GM21528 (cell line): ENCODE data around the gene RBM18.

Source experiments
- ATAC-seq: cut with Tn5 transposase; IDR thresholded peaks from one replicate; pipeline ENCODE4 v1.9.1; 2021; ENCODE audit warnings: mild to moderate bottlenecking, moderate library complexity; ENCODE audit not compliant: unreplicated experiment, low FRiP score

RBM18 gene, protein sequence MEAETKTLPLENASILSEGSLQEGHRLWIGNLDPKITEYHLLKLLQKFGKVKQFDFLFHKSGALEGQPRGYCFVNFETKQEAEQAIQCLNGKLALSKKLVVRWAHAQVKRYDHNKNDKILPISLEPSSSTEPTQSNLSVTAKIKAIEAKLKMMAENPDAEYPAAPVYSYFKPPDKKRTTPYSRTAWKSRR

DNA sequence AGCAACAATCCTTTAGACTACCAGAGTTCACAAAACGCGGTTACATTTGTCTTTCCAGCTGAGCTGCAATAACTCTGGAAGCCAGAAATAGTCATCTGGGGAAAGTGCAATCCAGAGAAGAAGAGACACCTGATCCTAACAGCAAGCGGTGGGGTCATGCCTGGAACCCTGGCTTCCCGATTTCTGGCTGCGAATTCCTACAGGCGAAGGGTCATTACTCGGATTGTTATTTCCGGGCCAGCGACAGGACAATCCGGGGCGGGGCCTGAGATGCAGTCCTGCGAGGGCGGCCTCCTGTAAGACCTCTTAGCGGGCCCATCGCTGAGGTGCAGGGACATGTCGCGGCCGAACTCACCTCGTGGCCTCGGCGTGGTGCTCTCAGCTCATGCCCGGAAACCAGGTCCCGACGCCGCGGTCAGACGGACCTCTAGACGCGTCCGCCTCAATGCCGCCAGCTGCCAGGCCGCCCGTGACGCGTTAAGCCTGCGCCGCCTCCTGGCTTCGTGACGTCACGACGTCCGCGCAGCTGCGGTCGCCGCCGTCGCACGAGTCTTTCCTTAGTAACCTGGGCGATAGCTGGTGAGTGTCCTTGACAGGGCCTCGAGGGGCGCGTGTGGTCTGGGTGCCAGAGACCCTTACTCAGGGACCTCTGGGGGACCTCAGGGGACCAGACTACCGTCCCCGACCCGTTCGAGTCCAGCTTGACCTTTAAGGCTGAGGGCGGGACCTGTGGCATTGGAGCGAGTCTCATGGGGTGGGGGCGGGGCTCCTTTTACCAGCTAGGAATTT is at the start of gene RBM18, which contains the start of gene MRRF:
RBM18 (minus strand) TSS at position 481 of the 789 bp plus-strand sequence. CDS start 3,348 bp downstream, outside the sequence.
MRRF (plus strand) TSS at position 523 of the 789 bp plus-strand sequence. CDS start 6,010 bp downstream, outside the sequence.
- ATAC-seq = peak; percentile 88

DNA sequence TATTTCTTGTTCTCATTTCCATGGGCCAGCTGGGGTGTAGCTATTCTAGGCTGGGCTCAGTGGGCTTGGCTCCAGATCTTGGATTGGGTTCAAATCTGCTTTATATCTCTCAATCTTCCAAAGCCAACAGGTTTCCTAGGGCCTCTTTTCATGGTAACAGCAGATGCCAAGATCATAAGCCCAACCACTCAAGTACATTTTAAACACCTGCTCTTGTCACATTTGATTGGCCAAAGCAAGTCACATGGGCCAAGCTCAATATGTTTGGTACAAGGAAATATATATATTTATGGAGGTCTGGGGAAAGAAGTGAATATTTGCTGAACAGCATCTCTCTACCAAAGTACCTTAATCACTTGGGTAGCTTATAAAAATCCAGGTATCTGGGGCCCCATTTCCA is 49.5 kb upstream of the RBM18 start:
- ATAC-seq = no peak

DNA sequence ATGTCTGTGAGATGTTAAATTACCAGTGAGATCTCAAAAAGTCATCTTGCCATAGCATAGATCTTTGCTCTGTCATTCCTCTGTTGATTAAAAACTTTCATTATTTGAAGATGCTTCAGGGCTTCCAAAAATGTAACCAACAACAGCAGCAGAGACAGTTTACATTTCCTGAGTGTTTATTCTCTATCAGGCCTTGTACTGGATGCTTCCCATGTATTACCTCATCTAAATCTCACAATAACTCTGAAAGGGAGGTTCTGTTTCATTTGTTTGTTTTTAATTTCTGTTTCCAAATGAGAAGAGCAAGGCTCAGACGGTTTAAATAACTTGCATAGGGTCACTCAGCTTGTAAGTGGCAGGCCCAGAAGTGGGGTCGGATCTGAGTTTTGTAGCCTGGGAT is 45.2 kb upstream of the RBM18 start:
- ATAC-seq = no peak

DNA sequence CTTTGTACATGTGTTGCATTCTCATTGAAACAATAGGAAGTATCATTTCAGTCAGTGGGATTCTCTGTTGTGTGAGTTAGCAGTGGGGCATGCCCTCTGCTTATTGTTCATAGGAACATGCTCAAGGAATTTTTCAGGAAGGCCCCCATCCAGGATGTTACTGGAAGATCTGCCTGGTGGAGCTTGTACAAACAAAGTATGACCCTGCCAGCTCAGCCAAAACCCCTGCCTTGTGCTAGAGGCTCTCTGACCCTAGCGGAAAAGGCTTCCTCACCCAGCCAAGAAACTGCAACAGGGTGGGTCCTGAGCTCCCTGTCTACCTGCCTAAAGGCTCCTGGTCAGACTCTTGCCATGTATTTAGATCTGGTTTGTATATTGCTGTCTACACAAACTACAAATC is 43.3 kb upstream of the RBM18 start:
- ATAC-seq = no peak

DNA sequence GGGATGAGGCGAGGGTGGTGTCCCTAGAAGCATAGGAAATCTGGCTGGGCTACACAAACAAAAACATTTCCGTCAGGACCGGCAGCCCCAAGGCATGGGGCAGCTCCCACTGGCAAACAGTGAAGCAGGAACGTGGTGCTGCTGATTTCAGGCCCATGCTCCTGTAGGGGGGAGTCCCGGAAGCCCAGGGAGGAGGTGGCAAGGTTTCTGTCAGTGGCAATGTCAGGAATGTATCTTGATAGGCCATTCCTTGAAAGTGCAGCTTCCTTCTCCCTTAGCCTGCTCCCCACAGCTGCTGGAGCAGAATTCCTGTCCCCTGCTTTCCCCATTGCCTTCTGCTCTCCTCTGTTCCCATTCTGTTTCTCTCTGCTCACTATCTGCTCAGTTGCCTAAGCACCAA is 42.4 kb upstream of the RBM18 start:
- no peak for ATAC-seq

DNA sequence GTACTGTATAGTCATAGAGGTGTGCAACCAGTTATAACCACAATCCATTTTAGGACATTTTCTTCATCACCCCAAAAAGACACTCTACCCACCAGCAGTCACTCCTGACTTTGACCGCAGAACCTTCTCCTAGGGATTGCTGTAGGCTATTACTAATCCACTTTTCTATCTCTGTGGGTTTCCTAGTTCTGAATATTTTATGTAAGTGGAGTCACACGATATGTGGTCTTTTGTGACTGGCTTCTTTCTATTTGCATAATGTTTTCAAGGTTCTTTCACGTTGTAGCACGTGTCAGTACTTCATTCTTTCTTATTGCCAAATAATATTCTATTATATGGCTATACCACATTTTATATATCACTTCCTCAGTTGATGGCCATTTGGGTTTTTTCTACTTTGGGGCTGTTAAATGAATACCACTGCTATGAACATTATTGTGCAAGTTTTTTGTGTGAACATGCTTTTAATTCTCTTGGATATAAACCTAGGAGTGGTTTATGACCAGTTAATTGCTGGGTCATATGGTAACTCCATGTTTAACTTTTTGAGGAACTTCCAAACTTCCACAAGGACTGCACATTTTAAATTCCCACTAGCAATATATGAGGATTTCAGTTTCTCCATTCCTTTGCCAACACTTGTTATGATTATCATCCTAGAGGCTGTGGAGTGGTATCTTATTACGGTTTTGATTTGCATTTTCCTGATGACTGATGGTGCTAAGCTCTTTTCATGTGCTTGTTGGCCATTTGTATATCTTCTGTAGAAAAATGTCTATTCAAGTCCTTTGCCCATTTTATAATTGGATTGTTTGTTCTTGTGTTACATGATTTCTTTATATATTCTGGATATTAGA is 37.8 kb upstream of the RBM18 start:
- no peak for ATAC-seq

DNA sequence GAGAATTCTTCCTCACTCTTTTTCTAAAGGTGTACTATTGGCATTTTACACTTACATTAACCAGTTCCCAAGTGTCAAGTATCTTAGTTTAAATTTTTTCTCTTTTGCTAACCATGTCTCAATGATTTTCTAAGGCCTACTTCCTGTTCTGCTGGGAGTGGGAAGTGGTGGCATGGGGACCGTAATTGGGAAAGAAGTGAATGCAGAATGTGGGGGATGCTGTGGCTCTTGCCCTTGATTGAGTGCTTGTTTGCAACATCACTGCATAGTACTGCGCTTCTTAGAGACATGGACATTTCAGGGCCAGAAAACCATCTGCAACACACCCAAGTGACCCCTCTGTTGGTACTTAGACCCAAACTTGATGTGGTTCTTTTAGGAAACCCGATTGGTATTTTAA is 32.9 kb upstream of the RBM18 start:
- no peak for ATAC-seq

DNA sequence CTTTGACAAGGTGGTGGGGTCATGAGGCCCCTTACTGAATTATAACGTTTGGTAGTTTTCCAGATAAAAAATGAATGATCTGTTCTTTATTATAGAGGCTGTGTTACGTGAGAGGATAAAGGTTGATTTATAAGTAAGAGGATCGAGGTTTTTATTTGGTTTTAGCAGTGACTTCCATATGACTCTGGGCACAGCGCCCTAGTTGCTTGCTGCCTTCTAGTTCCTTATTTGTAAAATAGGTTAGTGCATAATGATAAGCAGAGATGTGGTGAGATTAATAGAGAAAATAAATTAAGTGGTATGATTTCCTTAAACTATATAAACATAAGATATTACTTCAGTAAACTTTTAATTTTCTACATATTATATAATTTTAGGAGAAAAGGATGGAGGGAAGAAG is 29.9 kb upstream of the RBM18 start:
- no peak for ATAC-seq

DNA sequence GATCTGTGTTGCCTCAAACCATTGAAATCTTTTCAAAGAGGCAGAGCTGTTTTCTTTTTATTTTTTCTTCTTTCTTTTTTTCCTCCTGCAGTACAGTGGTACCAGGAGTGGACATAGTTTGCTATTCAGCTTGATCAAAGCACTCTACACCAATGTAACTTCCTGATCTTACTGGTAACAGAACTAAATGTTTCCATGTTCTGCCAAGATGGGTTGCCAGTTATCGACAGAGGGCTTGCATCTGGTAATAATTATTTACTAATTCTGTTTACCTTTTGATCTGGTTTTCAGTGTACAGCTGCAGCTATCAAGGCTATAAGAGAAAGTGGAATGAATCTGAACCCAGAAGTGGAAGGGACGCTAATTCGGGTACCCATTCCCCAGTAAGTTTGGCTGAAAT is 26.8 kb upstream of the RBM18 start:
- no peak for ATAC-seq

DNA sequence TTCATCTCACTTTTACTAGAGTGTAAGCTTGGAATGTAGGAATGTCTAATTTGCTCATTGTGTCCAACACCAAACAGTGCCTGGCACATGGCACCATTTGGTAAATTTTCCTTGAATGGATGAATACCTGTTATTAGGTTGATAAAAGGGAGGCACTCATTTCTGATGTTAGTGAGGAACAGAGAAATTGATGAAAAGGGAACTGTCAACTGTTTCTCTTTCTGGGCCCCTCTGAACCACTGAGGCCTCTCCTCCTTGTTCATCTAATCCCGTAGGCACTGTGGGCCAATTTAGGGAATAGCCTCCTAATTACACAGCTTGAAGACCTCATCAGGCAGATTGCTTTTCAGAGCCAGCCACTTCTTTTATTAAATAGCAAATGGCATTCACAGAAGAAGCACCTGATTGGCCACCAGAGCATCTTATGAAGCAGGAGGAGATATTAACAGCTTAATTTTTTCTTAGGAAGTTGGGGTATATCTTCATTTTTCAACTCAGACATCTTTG is 22.6 kb upstream of the RBM18 start:
- no peak for ATAC-seq

DNA sequence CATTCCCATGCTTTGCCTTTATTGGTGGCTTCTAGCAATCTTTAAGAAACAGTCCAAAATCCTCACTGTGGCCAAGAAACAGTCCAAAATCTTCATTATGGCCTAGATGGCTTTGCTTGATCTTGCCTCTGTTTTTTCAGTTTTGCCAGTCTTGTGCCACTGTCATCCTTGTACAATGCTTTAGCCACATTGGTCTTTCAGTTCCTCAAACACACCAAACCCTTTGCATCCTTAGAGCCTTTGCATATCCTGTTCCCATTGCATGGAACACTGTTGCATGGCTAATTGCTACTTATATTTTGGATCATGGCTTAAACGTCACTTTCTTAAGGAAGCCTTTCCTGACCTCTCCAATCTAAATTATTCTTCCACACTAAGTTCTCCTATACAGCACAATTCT is 22.1 kb upstream of the RBM18 start:
- no peak for ATAC-seq

DNA sequence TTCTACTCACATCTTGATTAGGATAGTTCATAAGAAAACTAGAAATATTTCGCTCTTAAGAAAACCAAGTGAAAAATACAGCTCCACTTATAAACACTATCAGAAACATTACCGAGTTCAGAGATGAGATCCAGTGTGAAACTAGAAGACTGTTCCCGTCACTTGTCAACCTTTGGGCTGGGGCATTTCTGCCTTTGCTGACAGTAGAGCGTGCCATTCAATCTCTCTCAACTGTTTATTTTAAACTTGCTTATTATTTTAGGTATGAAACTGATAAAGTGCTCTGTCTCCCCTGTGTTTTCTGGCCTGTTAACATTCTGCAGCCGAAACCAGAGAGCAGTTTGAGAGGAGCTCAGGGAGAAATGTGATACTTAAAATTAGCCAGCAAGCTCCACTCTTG is 16.7 kb upstream of the RBM18 start:
- ATAC-seq = no peak

DNA sequence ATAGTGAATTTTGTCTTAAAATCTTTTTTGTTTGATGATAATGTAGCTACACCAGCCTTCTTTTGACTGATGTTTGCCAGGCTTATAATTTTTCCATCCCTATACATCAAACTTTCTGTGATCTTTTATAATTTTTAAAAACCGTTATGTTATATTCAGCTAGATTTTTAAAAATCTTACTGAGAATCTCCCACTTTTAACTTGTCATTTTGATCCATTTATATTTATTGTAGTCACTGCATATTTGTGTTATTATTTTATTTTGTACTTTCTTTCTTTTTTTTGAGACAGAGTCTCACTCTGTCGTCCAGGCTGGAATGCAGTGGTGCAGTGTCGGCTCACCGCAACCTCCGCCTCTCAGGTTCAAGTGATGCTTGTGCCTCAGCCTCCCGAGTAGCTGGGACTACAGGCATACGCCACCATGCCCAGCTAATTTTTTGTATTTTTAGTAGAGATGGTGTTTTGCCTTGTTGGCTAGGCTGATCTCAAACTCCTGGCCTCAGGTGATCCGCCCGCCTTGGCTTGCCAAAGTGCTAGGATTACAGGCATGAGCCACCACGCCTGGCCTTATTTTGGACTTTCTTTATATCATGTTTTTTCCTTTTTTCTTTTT is 12.8 kb upstream of the RBM18 start:
- no peak for ATAC-seq

DNA sequence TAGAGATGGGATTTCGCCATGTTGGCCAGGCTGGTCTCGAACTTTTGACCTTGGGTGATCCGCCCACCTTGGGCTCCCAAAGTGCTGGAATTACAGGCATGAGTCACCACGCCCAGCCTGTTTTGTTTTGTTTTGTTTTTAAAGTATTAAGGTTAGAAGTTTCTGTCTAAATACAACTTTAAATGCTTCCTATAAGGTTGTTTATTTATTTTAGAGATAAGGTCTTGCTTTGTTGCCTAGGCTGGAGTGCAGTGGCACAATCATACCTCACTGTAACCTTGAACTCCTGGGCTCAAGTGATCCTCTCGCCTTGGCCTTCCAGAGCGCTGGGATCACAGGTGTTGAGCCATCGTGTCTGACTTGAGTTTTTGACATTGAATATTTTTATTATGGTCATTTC is 11.5 kb upstream of the RBM18 start:
- ATAC-seq = no peak

DNA sequence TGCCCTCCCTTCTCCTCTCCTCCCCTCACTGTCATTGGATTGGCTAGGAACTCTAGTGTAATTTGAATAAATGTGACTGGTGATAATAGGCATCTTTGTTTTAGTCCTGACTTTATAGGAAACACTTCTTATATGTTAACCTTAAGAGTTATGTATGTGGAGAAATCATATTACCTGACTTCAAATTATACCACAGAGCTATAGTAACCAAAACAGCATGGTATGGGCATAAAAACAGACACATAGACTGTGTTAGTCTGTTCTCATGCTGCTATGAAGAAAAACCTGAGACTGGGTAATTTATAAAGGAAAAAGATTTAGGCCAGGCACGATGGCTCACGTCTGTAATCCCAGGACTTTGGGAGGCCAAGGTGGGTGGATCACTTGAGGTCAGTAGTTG is 9.4 kb upstream of the RBM18 start:
- ATAC-seq = no peak

DNA sequence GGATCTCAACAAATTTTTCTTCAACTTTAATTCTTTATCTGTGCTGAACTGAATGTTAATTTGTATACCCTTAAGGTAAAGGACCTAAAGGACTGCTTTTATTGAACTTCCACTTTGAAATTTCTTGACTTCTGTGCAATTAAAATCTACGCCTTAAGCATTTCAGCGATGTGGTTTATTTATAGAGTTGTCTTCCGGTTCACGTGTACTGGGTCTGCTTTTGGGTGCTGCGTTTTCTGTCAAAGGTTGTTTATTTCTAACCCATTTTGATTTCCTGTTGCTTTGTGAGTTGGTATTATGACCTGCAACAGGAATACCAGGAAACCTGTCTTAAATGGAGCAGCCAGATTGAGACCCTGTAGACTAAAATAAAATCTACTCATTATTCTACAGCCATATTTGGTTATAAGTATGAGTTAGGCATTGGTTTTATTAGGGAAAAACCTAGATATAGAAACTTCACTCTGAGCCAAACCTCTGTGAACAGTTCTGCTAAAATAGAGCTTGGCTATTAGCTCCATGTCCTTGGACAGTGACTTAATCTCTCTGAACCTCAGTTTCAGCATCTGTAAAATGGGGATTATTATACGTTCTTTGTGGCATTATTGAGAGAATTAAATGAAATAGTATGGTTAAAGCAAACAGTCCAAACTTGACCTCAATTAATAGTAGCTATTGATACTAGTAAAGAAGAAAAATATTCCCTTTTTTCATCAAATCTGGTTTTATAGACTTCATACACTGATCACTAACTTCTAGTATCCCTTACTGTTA is 3.6 kb upstream of the RBM18 start:
- no peak for ATAC-seq

DNA sequence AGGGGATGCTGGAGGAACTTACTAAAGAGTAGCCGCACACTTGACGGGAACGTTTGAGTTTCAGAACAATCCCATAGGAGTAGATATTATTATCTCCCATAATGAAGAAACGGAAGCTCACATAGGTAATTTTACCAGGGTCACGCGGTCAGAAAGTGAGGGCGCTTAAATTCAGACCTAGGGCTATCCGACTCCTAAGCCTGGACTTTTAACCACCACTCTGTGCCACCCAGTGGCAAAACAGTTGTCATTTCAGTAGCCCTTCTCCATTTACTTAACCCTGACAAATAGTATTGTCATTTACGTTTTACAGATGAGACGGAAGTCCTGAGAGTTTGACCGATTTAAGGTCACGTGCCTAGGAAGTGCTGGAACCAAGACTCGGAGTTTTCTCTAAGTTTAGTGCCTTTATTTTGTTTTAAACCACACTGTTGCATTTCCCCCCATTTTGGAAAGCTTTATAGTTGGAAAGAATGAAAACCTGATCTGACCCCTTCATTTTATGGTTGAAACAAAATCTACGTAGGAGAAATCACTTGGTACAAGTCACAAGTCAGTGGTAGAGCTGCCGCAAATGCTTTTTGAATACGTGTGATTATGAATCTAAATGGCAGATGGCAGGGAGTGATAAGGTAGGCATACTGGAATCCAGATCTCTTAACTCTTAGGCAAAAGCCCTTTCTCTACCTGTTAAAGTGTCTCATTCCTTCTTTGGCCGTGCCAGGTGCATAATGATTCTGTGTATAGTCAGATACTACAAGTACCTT is 692 bp upstream of the RBM18 start:
- ATAC-seq = peak; percentile 39

DNA sequence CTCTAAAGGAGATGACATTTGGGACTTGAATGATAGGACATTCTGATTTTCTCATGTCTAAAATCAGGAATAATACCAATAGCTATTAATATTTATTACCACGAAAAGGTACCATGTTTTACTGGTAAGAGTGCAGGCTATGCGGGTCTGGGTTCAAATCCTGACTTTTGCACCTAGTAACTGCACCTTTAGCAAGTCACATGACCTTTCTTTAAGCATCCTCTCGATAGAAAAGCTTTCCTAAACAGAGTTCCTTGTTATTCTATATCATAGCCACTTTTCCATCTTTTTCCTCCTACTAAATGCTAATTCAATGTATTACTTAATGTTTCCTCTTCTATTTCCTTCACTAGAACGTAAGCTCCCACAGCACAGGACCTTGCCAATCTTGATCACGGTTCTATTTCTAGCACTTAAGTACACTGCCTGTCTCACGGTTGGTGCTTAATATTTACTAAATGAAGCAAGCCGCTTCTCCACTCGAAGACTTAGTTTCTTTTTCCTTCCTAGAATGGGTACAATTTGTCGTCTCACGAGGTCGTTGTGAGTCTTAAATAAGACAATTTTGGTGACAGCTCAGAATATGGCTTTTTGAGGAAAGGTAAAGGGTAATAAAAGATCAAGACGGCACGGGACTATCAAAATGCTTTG is 816 bp downstream of the RBM18 start:
- no peak for ATAC-seq

DNA sequence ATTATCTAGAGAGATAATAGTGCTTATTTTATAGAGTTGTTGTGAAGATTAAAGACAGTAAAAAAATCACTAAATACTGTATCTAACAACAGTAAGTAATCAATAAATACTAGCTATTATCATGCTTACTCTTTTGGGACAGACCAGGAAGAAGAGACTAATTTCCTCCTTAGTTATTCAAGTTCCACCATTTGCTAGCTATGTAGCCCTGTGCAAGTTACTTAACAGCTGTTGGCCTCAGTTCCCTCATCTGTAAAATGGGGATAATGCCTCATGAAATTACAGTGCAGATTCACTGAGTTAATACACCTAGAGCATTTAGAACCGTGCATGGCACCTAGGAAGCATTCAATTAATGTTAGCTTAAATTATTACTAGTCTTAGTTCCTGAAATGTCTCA is 2.6 kb downstream of the RBM18 start:
- no peak for ATAC-seq
